HepG2 (cell line): ENCODE results near the gene MORC1. TPM values are rescaled to one million over a fixed set of nuclear protein-coding genes. Genes with fewer than 3 reads are reported as not detected.

ENCODE experiments used
- ATAC-seq: fragments of 200-7000 bp; cut with Tn5 transposase; 3 replicates; pipeline ENCODE4 v1.9.1; 2020; ENCODE audit warnings: mild to moderate bottlenecking, moderate library complexity
- BruUV-seq: library from RNA; stranded (reverse); fragments of 400-500 nt; replicated peaks from 2 replicates; lab custom pipeline; 2021; lab: Mats Ljungman, UMichigan
- CTCF ChIA-PET: fragments of 300-600 bp; formaldehyde crosslinking; extraction: SDS; loops from one replicate; lab custom pipeline; 2021; ENCODE audit warnings: low total read pairs, inconsistent platforms, low intra/inter-chr PET ratio; lab: Yijun Ruan, JAX
- POLR2A ChIA-PET: fragments of 350-600 bp; sonication (Branson Sonifier 250); formaldehyde crosslinking; loops from one replicate; lab custom pipeline; 2020; ENCODE audit warnings: antibody characterized with exemption, inconsistent platforms; lab: Yijun Ruan, JAX
- DNase-seq: peaks from one replicate; pipeline ENCODE4 v3.0.0-alpha.2; 2015; ENCODE audit warnings: low spot score
- FAIRE-seq: peaks from 3 replicates; lab custom pipeline; 2011; peaks lifted over from hg19 to GRCh38; lab: Jason Lieb, UNC
- H2AFZ ChIP-seq: one replicate; pipeline ENCODE4 v1.6.1; 2011; ENCODE audit warnings: low read length, inconsistent platforms
- H3K27ac ChIP-seq: fragments of 300-600 bp; 3 replicates; pipeline ENCODE4 v1.8.0; 2011; ENCODE audit warnings: mixed run types, mild to moderate bottlenecking, mixed read lengths, low read length, inconsistent platforms; ENCODE audit not compliant: insufficient read depth; ENCODE audit errors: extremely low read length
- H3K27me3 ChIP-seq, 2 experiments: fragments of 200-600 bp in 1 of 2; 2 replicates in 1 of 2; 3 replicates in 1 of 2; pipeline versions ENCODE4 v1.6.0 to v1.8.0; 2011; ENCODE audit warnings: low read length in 2 of 2, mild to moderate bottlenecking in 2 of 2, moderate library complexity in 2 of 2, inconsistent platforms in 1 of 2; ENCODE audit not compliant: insufficient read depth in 2 of 2, control insufficient read depth in 1 of 2
- H3K36me3 ChIP-seq, 2 experiments: fragments of 200-600 bp in 1 of 2; replicated peaks in 1 of 2; 2 replicates in 1 of 2; 3 replicates in 1 of 2; pipeline versions ENCODE4 v1.5.1 to v1.8.0; 2011; ENCODE audit warnings: low read length in 2 of 2, inconsistent platforms in 1 of 2; ENCODE audit not compliant: insufficient read depth in 2 of 2, control insufficient read depth in 1 of 2
- H3K4me1 ChIP-seq: 2 replicates; pipeline ENCODE4 v1.5.1; 2012; ENCODE audit warnings: low read length, inconsistent platforms; ENCODE audit not compliant: insufficient read depth
- H3K4me2 ChIP-seq: 2 replicates; pipeline ENCODE4 v1.6.0; 2011; ENCODE audit warnings: low read depth, low read length, inconsistent platforms
- H3K4me3 ChIP-seq, 3 experiments: fragments of 200-600 bp in 1 of 3; sonication (generic), shearing (Covaris generic) in 1 of 3; replicated peaks in 1 of 3; 2 replicates each; pipeline ENCODE4 v1.5.1; 2011 to 2016; ENCODE audit warnings: low read length in 3 of 3, inconsistent platforms in 2 of 3, low read depth in 2 of 3, mild to moderate bottlenecking in 2 of 3, control low read depth in 1 of 3, mixed read lengths in 1 of 3; ENCODE audit not compliant: insufficient read depth in 1 of 3
- H3K79me2 ChIP-seq: one replicate; pipeline ENCODE4 v1.6.1; 2011; ENCODE audit warnings: low read length, inconsistent platforms; ENCODE audit not compliant: insufficient read depth
- H3K9ac ChIP-seq: 2 replicates; pipeline ENCODE4 v1.6.0; 2011; ENCODE audit warnings: mild to moderate bottlenecking, low read depth, low read length, inconsistent platforms; ENCODE audit not compliant: insufficient read depth
- H3K9me3 ChIP-seq: 2 replicates; pipeline ENCODE4 v1.5.1; 2012; ENCODE audit warnings: mild to moderate bottlenecking, low read length
- H4K20me1 ChIP-seq: 2 replicates; pipeline ENCODE4 v1.6.0; 2011; ENCODE audit warnings: inconsistent platforms, mild to moderate bottlenecking, low read length, moderate library complexity; ENCODE audit not compliant: insufficient read depth
- AGO2 ChIP-seq: fragments of 200-400 bp; formaldehyde crosslinking; optimal IDR thresholded peaks from 2 replicates; pipeline ENCODE3; 2017; ENCODE audit warnings: mild to moderate bottlenecking, low read depth, low read length, moderate library complexity
- MAFF ChIP-seq: IDR thresholded peaks from 2 replicates; pipeline ENCODE4 v1.6.1; 2011; ENCODE audit warnings: low read depth, low read length, improper control_type of control experiment
- TSC22D2 ChIP-seq: sonication (generic); formaldehyde crosslinking; IDR thresholded peaks from 2 replicates; pipeline ENCODE4 v1.5.1; 2020; ENCODE audit warnings: missing genetic modification reagents, mild to moderate bottlenecking, borderline replicate concordance
- ZNF33A ChIP-seq: sonication (generic); formaldehyde crosslinking; IDR thresholded peaks from 2 replicates; pipeline ENCODE4 v1.5.1; 2020; ENCODE audit warnings: missing genetic modification reagents, mild to moderate bottlenecking, moderate library complexity, borderline replicate concordance
- ZNF562 ChIP-seq: sonication (generic); formaldehyde crosslinking; IDR thresholded peaks from 2 replicates; pipeline ENCODE4 v1.8.0; 2022; ENCODE audit warnings: missing genetic modification reagents, borderline replicate concordance
- ZNF83 ChIP-seq: sonication (generic); formaldehyde crosslinking; IDR thresholded peaks from 2 replicates; pipeline ENCODE4 v1.4.0; 2020; ENCODE audit warnings: missing genetic modification reagents, mild to moderate bottlenecking, borderline replicate concordance
- WGBS: methylation state at CpG from one replicate; pipeline ENCODE4 v1.1.6; 2017; ENCODE audit warnings: low lambda C conversion rate; 5-methylcytosine and 5-hydroxymethylcytosine counted together
- in situ Hi-C: cut with HindIII; loops from 2 replicates; pipeline ENCODE4 v1.10.0; 2017; ENCODE audit warnings: low pct_unique_long_range_greater_than_20kb; ENCODE audit not compliant: extremely low pct_ligation_motif_present
- intact Hi-C: fragments of 100-400 bp; cut with micrococcal nuclease; formaldehyde crosslinking; loops from one replicate; pipeline ENCODE4 v1.10.0; 2022; ENCODE audit not compliant: unreplicated experiment
- polyA plus RNA-seq, 8 experiments: library from polyadenylated mRNA; depleted of rRNA in 3 of 8; stranded (reverse) in 7 of 8; unstranded in 1 of 8; fragments of >200 nt; fragmentation: Illumina TruSeq in 4 of 8; extraction: Trizol in 4 of 8; gene quantifications; 2 replicates each; pipeline versions ENCODE4 v1.2.1 to v1.2.3, GENCODE V29; 2011 to 2016; ENCODE audit warnings: low read depth in 4 of 8, missing spikeins in 1 of 8, mixed read lengths in 1 of 8; ENCODE audit not compliant: insufficient read depth in 1 of 8
- total RNA-seq, 5 experiments: library from RNA; depleted of rRNA; stranded (reverse); fragments of >200 nt; fragmentation: Illumina TruSeq; extraction: Trizol; gene quantifications; 2 replicates each; pipeline ENCODE4 v1.2.3, GENCODE V29; 2016; ENCODE audit warnings: low read depth in 1 of 5
- TF ChIP-seq, protein P1 (sequence below): sonication (generic); formaldehyde crosslinking; IDR thresholded peaks from 2 replicates; pipeline ENCODE4 v1.8.0; 2022; ENCODE audit warnings: missing genetic modification reagents, mild to moderate bottlenecking, borderline replicate concordance

Gene MORC1
- total and polyA plus RNA-seq, 2 of the 13 experiments (the other 11 are each of a cell fraction or from before 2014, with no cell fraction given): not detected

- TF ChIP-seq TSC22D2 (CRISPR knock-in tag) (no peak), MAFF (no peak)
These were observed 164.7 kb downstream of the MORC1 start (continued) for GRCh38 chr3:108953210-108953609.

DNA sequence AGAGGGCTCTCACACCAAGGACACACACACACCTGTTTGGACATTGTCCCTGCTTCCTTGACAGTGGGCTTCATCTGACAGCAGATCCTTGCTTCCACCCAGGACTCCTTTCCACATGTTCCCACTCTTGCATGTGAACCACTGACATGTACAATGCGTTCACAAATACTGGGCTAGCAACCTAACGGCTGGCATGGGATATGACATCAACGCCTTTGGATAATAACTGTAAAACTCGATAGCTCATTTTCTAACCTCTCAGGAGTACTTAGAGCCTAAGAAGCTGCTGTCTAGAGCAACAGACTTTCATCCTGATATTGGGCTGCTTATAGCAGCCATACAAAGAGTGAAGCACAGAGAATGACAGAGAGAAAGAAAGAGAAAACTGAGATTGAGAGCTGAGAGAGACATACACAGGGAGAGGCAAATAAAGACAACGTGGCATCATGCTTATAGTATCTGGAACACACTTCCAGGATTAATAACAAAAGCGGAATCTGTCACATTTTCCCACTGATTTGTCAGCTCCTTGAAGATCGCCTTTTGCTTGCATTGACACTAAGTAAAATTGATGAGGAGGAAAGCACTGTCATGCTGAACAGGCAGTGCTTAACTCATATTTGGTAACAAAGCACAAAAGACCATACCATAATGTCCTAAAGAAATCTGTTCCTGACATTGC is 166.0 kb downstream of the MORC1 start:
- H3K4me3 ChIP-seq: no peak overlapping the region
- CTCF ChIA-PET: no interaction called here

GRCh38 chr3:108947855-108948254 is 170.1 kb downstream of the MORC1 start:
- no peaks in the 10 kb centered on the region for H3K27me3 ChIP-seq
- H3K4me2 ChIP-seq: no peak overlapping the region
- no peaks in the 10 kb centered on the region for H4K20me1 ChIP-seq
- FAIRE-seq: no peak
- no peak overlapping the region for H3K9ac ChIP-seq
- BruUV-seq: no TSS peak
- in situ Hi-C loops (no loop called here), intact Hi-C loops (no loop called here)
- 0% methylated on average over 2 of the region's 2 CpGs for WGBS
- TF ChIP-seq ZNF83 (CRISPR knock-in tag) (no peak), ZNF562 (CRISPR knock-in tag) (no peak), ZNF33A (no peak)
- TF ChIP-seq, protein P1, sequence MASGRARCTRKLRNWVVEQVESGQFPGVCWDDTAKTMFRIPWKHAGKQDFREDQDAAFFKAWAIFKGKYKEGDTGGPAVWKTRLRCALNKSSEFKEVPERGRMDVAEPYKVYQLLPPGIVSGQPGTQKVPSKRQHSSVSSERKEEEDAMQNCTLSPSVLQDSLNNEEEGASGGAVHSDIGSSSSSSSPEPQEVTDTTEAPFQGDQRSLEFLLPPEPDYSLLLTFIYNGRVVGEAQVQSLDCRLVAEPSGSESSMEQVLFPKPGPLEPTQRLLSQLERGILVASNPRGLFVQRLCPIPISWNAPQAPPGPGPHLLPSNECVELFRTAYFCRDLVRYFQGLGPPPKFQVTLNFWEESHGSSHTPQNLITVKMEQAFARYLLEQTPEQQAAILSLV (CRISPR knock-in tag): no peak
- DNase-seq: no peak
- no peaks in the 10 kb centered on the region for H3K79me2 ChIP-seq
- H3K27ac ChIP-seq: no peak overlapping the region
- ATAC-seq: no peak
- CTCF ChIA-PET: no interaction called here
- H3K4me3 ChIP-seq: no peak overlapping the region
- no peaks in the 10 kb centered on the region for H3K9me3 ChIP-seq
- no peaks in the 10 kb centered on the region for H3K36me3 ChIP-seq
- no peaks in the 10 kb centered on the region for H3K4me1 ChIP-seq
- POLR2A ChIA-PET: no interaction called here
- H2AFZ ChIP-seq: no peak overlapping the region

More for the DNA sequence above, 166.0 kb downstream of the MORC1 start:
- no peak for ATAC-seq
- Histone ChIP-seq H3K79me2 (no peaks in the 10 kb centered on the region), H2AFZ (no peak overlapping the region), H3K36me3 (no peaks in the 10 kb centered on the region), H3K9me3 (no peaks in the 10 kb centered on the region), H3K27ac (no peak overlapping the region), H3K9ac (no peak overlapping the region), H3K4me1 (no peaks in the 10 kb centered on the region), H4K20me1 (no peaks in the 10 kb centered on the region), H3K4me2 (no peak overlapping the region), H3K27me3 (no peaks in the 10 kb centered on the region)
- in situ Hi-C loops: no loop called here
- whole genome bisulfite sequencing: 28% methylated on average over 7 of the region's 7 CpGs
- no peak for FAIRE-seq
- no peak for DNase-seq
- POLR2A ChIA-PET: no interaction called here
- no TSS peak for BruUV-seq
- intact Hi-C loops: no loop called here
- TF ChIP-seq AGO2: no peak
